Caco-2 (cell line): ENCODE results near the gene BMPR1B. TPM values are rescaled to one million over a fixed set of nuclear protein-coding genes. Genes with fewer than 3 reads are reported as not detected.

Experiments
- BruUV-seq: library from RNA; stranded (reverse); fragments of 400-500 nt; replicated peaks from 2 replicates; lab custom pipeline; 2021; lab: Mats Ljungman, UMichigan
- CTCF ChIA-PET: fragments of 300-600 bp; sonication (Branson Sonifier 250); formaldehyde crosslinking; loops from one replicate; lab custom pipeline; 2022; ENCODE audit warnings: antibody characterized with exemption; lab: Charles Lee
- POLR2A ChIA-PET: fragments of 300-600 bp; sonication (Branson Sonifier 250); formaldehyde crosslinking; loops from one replicate; lab custom pipeline; 2022; ENCODE audit warnings: antibody characterized with exemption; lab: Charles Lee
- DNase-seq, 2 experiments: peaks; one replicate each; pipeline versions ENCODE4 v3.0.0 to v3.0.0-alpha.2; 2020 to 2022
- H3K27me3 ChIP-seq: replicated peaks from 2 replicates; pipeline ENCODE4 v1.6.0; 2011; ENCODE audit warnings: low read length; ENCODE audit not compliant: control insufficient read depth, insufficient read depth
- H3K36me3 ChIP-seq: 2 replicates; pipeline ENCODE4 v1.5.1; 2011; ENCODE audit warnings: low read length; ENCODE audit not compliant: control insufficient read depth, insufficient read depth
- H3K4me1 ChIP-seq: fragments of 250-450 bp; sonication (Bioruptor Pico); 2 replicates; pipeline ENCODE4 v1.5.1; 2020; ENCODE audit warnings: mild to moderate bottlenecking
- H3K4me3 ChIP-seq: 2 replicates; pipeline ENCODE4 v1.5.1; 2011; ENCODE audit warnings: low read depth, mild to moderate bottlenecking, control low read depth, low read length
- H3K9me3 ChIP-seq: fragments of 250-450 bp; sonication (Bioruptor Pico); 2 replicates; pipeline ENCODE4 v1.5.1; 2020; ENCODE audit warnings: mild to moderate bottlenecking, moderate library complexity
- H3K27ac Mint-ChIP-seq: one replicate; pipeline ENCODE4 v1.8.0; 2022; ENCODE audit warnings: mixed read lengths; ENCODE audit not compliant: unreplicated experiment
- H3K27me3 Mint-ChIP-seq: one replicate; pipeline ENCODE4 v1.8.0; 2022; ENCODE audit warnings: mixed read lengths; ENCODE audit not compliant: insufficient read depth, unreplicated experiment
- H3K36me3 Mint-ChIP-seq: one replicate; pipeline ENCODE4 v1.8.0; 2022; ENCODE audit warnings: mild to moderate bottlenecking, mixed read lengths; ENCODE audit not compliant: insufficient read depth, unreplicated experiment
- H3K4me1 Mint-ChIP-seq: one replicate; pipeline ENCODE4 v1.8.0; 2022; ENCODE audit warnings: low read depth, mixed read lengths; ENCODE audit not compliant: unreplicated experiment
- H3K4me3 Mint-ChIP-seq: one replicate; pipeline ENCODE4 v1.8.0; 2022; ENCODE audit warnings: mild to moderate bottlenecking, moderate library complexity, mixed read lengths; ENCODE audit not compliant: unreplicated experiment
- H3K9me3 Mint-ChIP-seq: one replicate; pipeline ENCODE4 v1.8.0; 2022; ENCODE audit warnings: mixed read lengths; ENCODE audit not compliant: unreplicated experiment
- CTCF ChIP-seq, 2 experiments: fragments of 200-600 bp in 1 of 2; IDR thresholded peaks; 1 replicate in 1 of 2; 2 replicates in 1 of 2; pipeline versions ENCODE4 v1.5.1 to v1.8.0; 2011 to 2022; ENCODE audit warnings: antibody characterized with exemption in 1 of 2, control low read depth in 1 of 2, inconsistent platforms in 1 of 2, low read depth in 1 of 2, low read length in 1 of 2, mild to moderate bottlenecking in 1 of 2, moderate library complexity in 1 of 2; ENCODE audit not compliant: insufficient read depth in 1 of 2, severe bottlenecking in 1 of 2, unreplicated experiment in 1 of 2
- intact Hi-C: fragments of 100-400 bp; cut with micrococcal nuclease; formaldehyde crosslinking; loops from one replicate; pipeline ENCODE4 v1.10.0; 2022; ENCODE audit not compliant: unreplicated experiment
- total RNA-seq: library from RNA; stranded (reverse); gene quantifications from 2 replicates; pipeline ENCODE4 v1.2.3, GENCODE V29; 2022

BMPR1B gene
- total RNA-seq, 1 experiment from 2014 or later, result 8.7 TPM

GRCh38 chr4:94852616-94853015, 94.9 kb downstream of the BMPR1B start:
- ChIA-PET CTCF (no interaction called here), POLR2A (no interaction called here)
- Histone ChIP-seq H3K4me3 (no peak overlapping the region), H3K36me3 (no peaks in the 10 kb centered on the region), H3K4me1 (no peaks in the 10 kb centered on the region), H3K27me3 (no peaks in the 10 kb centered on the region), H3K9me3 (no peaks in the 10 kb centered on the region)
- no TSS peak for BruUV-seq
- TF ChIP-seq CTCF (IDR thresholded peaks at IDR 0.05; ENCODE audit: insufficient read depth in 1 of 2, low read depth in 1 of 2, low read length in 1 of 2, severe bottlenecking in 1 of 2, unreplicated experiment in 1 of 2), result no peak
- no peak for DNase-seq
- intact Hi-C loops, result no loop called here
- no peaks in the 10 kb centered on the region for H3K4me1 Mint-ChIP-seq
- H3K36me3 Mint-ChIP-seq, result no peaks in the 10 kb centered on the region
- no peaks in the 10 kb centered on the region for H3K9me3 Mint-ChIP-seq
- H3K4me3 Mint-ChIP-seq, result no peak overlapping the region
- no peaks in the 10 kb centered on the region for H3K27me3 Mint-ChIP-seq
- H3K27ac Mint-ChIP-seq, result no peak overlapping the region

DNA sequence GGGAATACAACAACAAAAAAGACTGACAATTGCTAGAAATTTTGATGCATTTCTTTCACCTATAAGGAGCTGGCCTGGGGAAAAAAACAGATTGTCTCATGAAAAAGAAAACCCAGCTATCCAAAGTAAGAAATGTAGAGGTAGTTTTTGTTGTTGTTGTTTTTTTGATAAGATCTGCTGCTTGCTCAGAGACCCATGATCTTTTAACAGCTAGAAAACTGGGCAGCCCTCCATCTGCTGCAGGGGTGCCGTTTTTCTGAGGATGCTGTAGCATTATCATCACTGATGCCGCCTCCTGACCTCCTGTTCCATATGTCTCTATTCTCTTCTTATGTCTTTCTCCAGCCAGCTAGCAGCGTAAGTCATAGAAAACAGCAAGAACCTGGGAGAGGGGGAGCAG, 98.3 kb downstream of the BMPR1B start:
- CTCF ChIA-PET, result no interaction called here
- intact Hi-C loops, result no loop called here

DNA sequence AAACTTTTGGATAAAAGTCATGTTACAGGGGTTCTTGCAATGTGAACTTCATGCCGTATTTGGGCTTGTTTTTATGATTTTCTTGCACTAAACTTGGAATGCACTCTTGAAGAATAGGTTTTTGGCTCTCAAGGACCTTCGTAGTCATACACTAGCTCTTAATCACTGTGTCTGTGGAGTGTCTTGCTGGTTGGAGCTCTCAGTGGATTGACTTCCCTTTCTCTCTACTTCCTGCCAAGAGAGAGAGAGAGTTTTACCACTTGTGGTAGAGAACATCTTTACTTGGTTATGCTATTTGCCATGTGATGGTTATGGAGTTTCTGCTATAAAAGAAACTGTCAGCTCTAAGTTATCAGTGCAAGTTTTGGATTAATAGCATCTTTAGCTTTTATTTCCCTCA, 112.4 kb downstream of the BMPR1B start:
- Histone ChIP-seq H3K36me3 (no peaks in the 10 kb centered on the region), H3K27me3 (no peaks in the 10 kb centered on the region), H3K4me3 (no peak overlapping the region), H3K4me1 (no peaks in the 10 kb centered on the region), H3K9me3 (no peaks in the 10 kb centered on the region)
- ChIA-PET CTCF (no interaction called here), POLR2A (no interaction called here)
- Mint-ChIP-seq H3K4me3 (no peak overlapping the region), H3K36me3 (no peaks in the 10 kb centered on the region), H3K27ac (no peak overlapping the region), H3K4me1 (no peaks in the 10 kb centered on the region), H3K9me3 (no peaks in the 10 kb centered on the region), H3K27me3 (no peaks in the 10 kb centered on the region)
- no TSS peak for BruUV-seq
- TF ChIP-seq CTCF (IDR thresholded peaks at IDR 0.05; ENCODE audit: insufficient read depth in 1 of 2, low read depth in 1 of 2, low read length in 1 of 2, severe bottlenecking in 1 of 2, unreplicated experiment in 1 of 2), result no peak
- DNase-seq, result no peak
- intact Hi-C loops, result no loop called here

More for the DNA sequence above, 98.3 kb downstream of the BMPR1B start:
- H3K27ac Mint-ChIP-seq, result no peak overlapping the region
- Histone ChIP-seq H3K9me3 (no peaks in the 10 kb centered on the region), H3K27me3 (no peaks in the 10 kb centered on the region), H3K4me1 (no peaks in the 10 kb centered on the region), H3K4me3 (no peak overlapping the region), H3K36me3 (no peaks in the 10 kb centered on the region)
- H3K9me3 Mint-ChIP-seq, result no peaks in the 10 kb centered on the region
- H3K27me3 Mint-ChIP-seq, result no peaks in the 10 kb centered on the region
- TF ChIP-seq CTCF (IDR thresholded peaks at IDR 0.05; ENCODE audit: insufficient read depth in 1 of 2, low read depth in 1 of 2, low read length in 1 of 2, severe bottlenecking in 1 of 2, unreplicated experiment in 1 of 2), result no peak
- BruUV-seq, result no TSS peak
- no peaks in the 10 kb centered on the region for H3K4me1 Mint-ChIP-seq
- no peak overlapping the region for H3K4me3 Mint-ChIP-seq
- POLR2A ChIA-PET, result no interaction called here
- H3K36me3 Mint-ChIP-seq, result no peaks in the 10 kb centered on the region
- no peak for DNase-seq
